Measurements from ENCODE around the gene CRELD2.

- TF ChIP-seq FOXP2 (optimal IDR thresholded peaks at IDR 0.05; ENCODE audit: control extremely low read depth, extremely low read length, insufficient read depth) (no peak), POLR2AphosphoS5 (IDR thresholded peaks at IDR 0.05; ENCODE audit: borderline replicate concordance, low read depth, low read length) (no peak), EZH2 (IDR thresholded peaks at IDR 0.05) (no peak)
Measured at GRCh38 chr22:49963647-49964026, 45.2 kb downstream of the CRELD2 start.

Measured in SK-N-MC (cell line).